Neural cell (in vitro differentiated cells): ENCODE results near the gene SDF4.

ENCODE experiments used
- EP300 ChIP-seq: fragments of 450-650 bp; conservative IDR thresholded peaks from 2 replicates; pipeline ENCODE4 v1.6.1; 2014; ENCODE audit warnings: antibody characterized with exemption, mild to moderate bottlenecking, moderate library complexity; ENCODE audit not compliant: poor library complexity, severe bottlenecking
- EZH2 ChIP-seq: fragments of 200-600, 300-800 bp; shearing (Covaris generic), sonication (generic); IDR thresholded peaks from 2 replicates; pipeline ENCODE4 v1.6.1; 2014; ENCODE audit warnings: antibody characterized with exemption, low read length, borderline replicate concordance, mild to moderate bottlenecking; ENCODE audit not compliant: insufficient read depth, poor library complexity, severe bottlenecking
- MXI1 ChIP-seq: fragments of 450-650 bp; conservative IDR thresholded peaks from 2 replicates; pipeline ENCODE4 v1.6.1; 2014; ENCODE audit warnings: antibody characterized with exemption, mild to moderate bottlenecking; ENCODE audit not compliant: poor library complexity, severe bottlenecking
- POLR2AphosphoS5 ChIP-seq: IDR thresholded peaks from 2 replicates; pipeline ENCODE4 v1.6.1; 2012
- SMC3 ChIP-seq: fragments of 450-650 bp; conservative IDR thresholded peaks from 2 replicates; pipeline ENCODE4 v1.6.1; 2014; ENCODE audit warnings: antibody characterized with exemption, mild to moderate bottlenecking, moderate library complexity; ENCODE audit not compliant: poor library complexity
- TAF1 ChIP-seq: IDR thresholded peaks from 2 replicates; pipeline ENCODE4 v1.6.1; 2012; ENCODE audit warnings: low read depth
- TF ChIP-seq, protein P1 (sequence below): fragments of 450-650 bp; IDR thresholded peaks from 2 replicates; pipeline ENCODE4 v1.5.1; 2014; ENCODE audit warnings: antibody characterized with exemption, mild to moderate bottlenecking, moderate library complexity; ENCODE audit not compliant: poor library complexity, severe bottlenecking
- TF ChIP-seq, protein P2 (sequence below): IDR thresholded peaks from 2 replicates; pipeline ENCODE4 v1.6.1; 2012; ENCODE audit warnings: borderline replicate concordance

DNA sequence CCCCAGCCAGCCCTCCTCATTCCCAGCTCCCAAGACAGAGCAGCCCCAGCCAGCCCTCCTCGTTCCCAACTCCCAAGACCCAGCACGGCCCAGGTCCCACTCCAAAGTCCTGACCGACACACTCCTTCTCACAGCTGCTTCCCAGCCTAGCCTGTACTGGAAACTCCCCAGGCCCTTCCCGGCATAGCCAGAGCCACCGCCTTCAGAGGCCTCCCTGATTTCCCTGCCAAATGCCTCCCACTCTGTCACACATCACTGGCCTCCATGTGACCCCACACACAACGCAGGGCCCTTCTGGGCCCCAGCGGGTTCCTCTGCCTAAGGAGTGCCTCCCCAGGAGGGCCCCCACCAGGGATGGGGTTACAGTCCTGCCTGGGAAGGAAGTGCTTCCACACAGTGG is 39.0 kb upstream of the SDF4 start:
- TF ChIP-seq, protein P1, sequence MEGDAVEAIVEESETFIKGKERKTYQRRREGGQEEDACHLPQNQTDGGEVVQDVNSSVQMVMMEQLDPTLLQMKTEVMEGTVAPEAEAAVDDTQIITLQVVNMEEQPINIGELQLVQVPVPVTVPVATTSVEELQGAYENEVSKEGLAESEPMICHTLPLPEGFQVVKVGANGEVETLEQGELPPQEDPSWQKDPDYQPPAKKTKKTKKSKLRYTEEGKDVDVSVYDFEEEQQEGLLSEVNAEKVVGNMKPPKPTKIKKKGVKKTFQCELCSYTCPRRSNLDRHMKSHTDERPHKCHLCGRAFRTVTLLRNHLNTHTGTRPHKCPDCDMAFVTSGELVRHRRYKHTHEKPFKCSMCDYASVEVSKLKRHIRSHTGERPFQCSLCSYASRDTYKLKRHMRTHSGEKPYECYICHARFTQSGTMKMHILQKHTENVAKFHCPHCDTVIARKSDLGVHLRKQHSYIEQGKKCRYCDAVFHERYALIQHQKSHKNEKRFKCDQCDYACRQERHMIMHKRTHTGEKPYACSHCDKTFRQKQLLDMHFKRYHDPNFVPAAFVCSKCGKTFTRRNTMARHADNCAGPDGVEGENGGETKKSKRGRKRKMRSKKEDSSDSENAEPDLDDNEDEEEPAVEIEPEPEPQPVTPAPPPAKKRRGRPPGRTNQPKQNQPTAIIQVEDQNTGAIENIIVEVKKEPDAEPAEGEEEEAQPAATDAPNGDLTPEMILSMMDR, result no peak
- TF ChIP-seq TAF1 (no peak), POLR2AphosphoS5 (no peak), EZH2 (no peak), SMC3 (no peak), MXI1 (no peak), EP300 (no peak)
- TF ChIP-seq, protein P2, sequence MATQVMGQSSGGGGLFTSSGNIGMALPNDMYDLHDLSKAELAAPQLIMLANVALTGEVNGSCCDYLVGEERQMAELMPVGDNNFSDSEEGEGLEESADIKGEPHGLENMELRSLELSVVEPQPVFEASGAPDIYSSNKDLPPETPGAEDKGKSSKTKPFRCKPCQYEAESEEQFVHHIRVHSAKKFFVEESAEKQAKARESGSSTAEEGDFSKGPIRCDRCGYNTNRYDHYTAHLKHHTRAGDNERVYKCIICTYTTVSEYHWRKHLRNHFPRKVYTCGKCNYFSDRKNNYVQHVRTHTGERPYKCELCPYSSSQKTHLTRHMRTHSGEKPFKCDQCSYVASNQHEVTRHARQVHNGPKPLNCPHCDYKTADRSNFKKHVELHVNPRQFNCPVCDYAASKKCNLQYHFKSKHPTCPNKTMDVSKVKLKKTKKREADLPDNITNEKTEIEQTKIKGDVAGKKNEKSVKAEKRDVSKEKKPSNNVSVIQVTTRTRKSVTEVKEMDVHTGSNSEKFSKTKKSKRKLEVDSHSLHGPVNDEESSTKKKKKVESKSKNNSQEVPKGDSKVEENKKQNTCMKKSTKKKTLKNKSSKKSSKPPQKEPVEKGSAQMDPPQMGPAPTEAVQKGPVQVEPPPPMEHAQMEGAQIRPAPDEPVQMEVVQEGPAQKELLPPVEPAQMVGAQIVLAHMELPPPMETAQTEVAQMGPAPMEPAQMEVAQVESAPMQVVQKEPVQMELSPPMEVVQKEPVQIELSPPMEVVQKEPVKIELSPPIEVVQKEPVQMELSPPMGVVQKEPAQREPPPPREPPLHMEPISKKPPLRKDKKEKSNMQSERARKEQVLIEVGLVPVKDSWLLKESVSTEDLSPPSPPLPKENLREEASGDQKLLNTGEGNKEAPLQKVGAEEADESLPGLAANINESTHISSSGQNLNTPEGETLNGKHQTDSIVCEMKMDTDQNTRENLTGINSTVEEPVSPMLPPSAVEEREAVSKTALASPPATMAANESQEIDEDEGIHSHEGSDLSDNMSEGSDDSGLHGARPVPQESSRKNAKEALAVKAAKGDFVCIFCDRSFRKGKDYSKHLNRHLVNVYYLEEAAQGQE, result no peak
